Measurements from ENCODE around the gene CCDC57.

Gene CCDC57

GRCh38 chr17:82241926-82242697, 29.5 kb upstream of the CCDC57 start:
- no peak overlapping the region for H3K9ac ChIP-seq (ENCODE audit: low read depth, low read length)
- peaks cover 27% of the 10 kb centered on the region for H3K36me3 ChIP-seq (ENCODE audit: insufficient read depth, low read length)

GRCh38 chr17:82241183-82241925, 28.7 kb upstream of the CCDC57 start:
- H3K36me3 ChIP-seq (ENCODE audit: insufficient read depth, low read length) = peaks cover 25% of the 10 kb centered on the region
- H3K9me3 ChIP-seq (ENCODE audit: control insufficient read depth, insufficient read depth, low read length) = no peaks in the 10 kb centered on the region
- H3K4me1 ChIP-seq (ENCODE audit: insufficient read depth, low read length) = peaks cover 4% of the 10 kb centered on the region; the same call in 1 of the 2 replicates
- no peak overlapping the region for H3K9ac ChIP-seq (ENCODE audit: low read depth, low read length)

More at GRCh38 chr17:82241926-82242697, 29.5 kb upstream of the CCDC57 start:
- Histone ChIP-seq H3K9me3 (ENCODE audit: control insufficient read depth, insufficient read depth, low read length) (no peaks in the 10 kb centered on the region), H3K4me1 (ENCODE audit: insufficient read depth, low read length) (0 out of 2 replicates have a peak, but pooled peaks cover 4% of the 10 kb centered on the region)

GRCh38 chr17:82240506-82241182, 28.0 kb upstream of the CCDC57 start:
- Histone ChIP-seq H3K4me1 (ENCODE audit: insufficient read depth, low read length) (peaks cover 9% of the 10 kb centered on the region; the same call in 1 of the 2 replicates), H3K9me3 (ENCODE audit: control insufficient read depth, insufficient read depth, low read length) (no peaks in the 10 kb centered on the region), H3K9ac (ENCODE audit: low read depth, low read length) (no peak overlapping the region), H3K36me3 (ENCODE audit: insufficient read depth, low read length) (peaks cover 21% of the 10 kb centered on the region)

- H3K9ac ChIP-seq (ENCODE audit: low read depth, low read length) = no peak overlapping the region
- H3K9me3 ChIP-seq (ENCODE audit: control insufficient read depth, insufficient read depth, low read length) = no peaks in the 10 kb centered on the region
- peaks cover 19% of the 10 kb centered on the region for H3K36me3 ChIP-seq (ENCODE audit: insufficient read depth, low read length)
- peaks cover 9% of the 10 kb centered on the region; the same call in 1 of the 2 replicates for H3K4me1 ChIP-seq (ENCODE audit: insufficient read depth, low read length)
These were observed 27.4 kb upstream of the CCDC57 start for GRCh38 chr17:82239926-82240505.

GRCh38 chr17:82239401-82239925, 26.8 kb upstream of the CCDC57 start:
- Histone ChIP-seq H3K36me3 (ENCODE audit: insufficient read depth, low read length) (peaks cover 14% of the 10 kb centered on the region), H3K9me3 (ENCODE audit: control insufficient read depth, insufficient read depth, low read length) (no peaks in the 10 kb centered on the region), H3K4me1 (ENCODE audit: insufficient read depth, low read length) (peaks cover 9% of the 10 kb centered on the region; the same call in 1 of the 2 replicates), H3K9ac (ENCODE audit: low read depth, low read length) (no peak overlapping the region)

GRCh38 chr17:82238472-82239201, 26.0 kb upstream of the CCDC57 start:
- H3K4me1 ChIP-seq (ENCODE audit: insufficient read depth, low read length) = peaks cover 9% of the 10 kb centered on the region; the same call in 1 of the 2 replicates
- no peak overlapping the region for H3K9ac ChIP-seq (ENCODE audit: low read depth, low read length)
- H3K9me3 ChIP-seq (ENCODE audit: control insufficient read depth, insufficient read depth, low read length) = no peaks in the 10 kb centered on the region
- H3K36me3 ChIP-seq (ENCODE audit: insufficient read depth, low read length) = peaks cover 5% of the 10 kb centered on the region

GRCh38 chr17:82237746-82238471, 25.3 kb upstream of the CCDC57 start:
- Histone ChIP-seq H3K36me3 (ENCODE audit: insufficient read depth, low read length) (no peaks in the 10 kb centered on the region), H3K9me3 (ENCODE audit: control insufficient read depth, insufficient read depth, low read length) (no peaks in the 10 kb centered on the region), H3K9ac (ENCODE audit: low read depth, low read length) (no peak overlapping the region), H3K4me1 (ENCODE audit: insufficient read depth, low read length) (peaks cover 9% of the 10 kb centered on the region; the same call in 1 of the 2 replicates)

- Histone ChIP-seq H3K4me1 (ENCODE audit: insufficient read depth, low read length) (peaks cover 9% of the 10 kb centered on the region; the same call in 1 of the 2 replicates), H3K9me3 (ENCODE audit: control insufficient read depth, insufficient read depth, low read length) (no peaks in the 10 kb centered on the region), H3K9ac (ENCODE audit: low read depth, low read length) (no peak overlapping the region), H3K36me3 (ENCODE audit: insufficient read depth, low read length) (no peaks in the 10 kb centered on the region)
These were observed 24.6 kb upstream of the CCDC57 start for GRCh38 chr17:82237083-82237745.

GRCh38 chr17:82236142-82236971, 23.7 kb upstream of the CCDC57 start:
- Histone ChIP-seq H3K9me3 (ENCODE audit: control insufficient read depth, insufficient read depth, low read length) (no peaks in the 10 kb centered on the region), H3K4me1 (ENCODE audit: insufficient read depth, low read length) (peaks cover 9% of the 10 kb centered on the region; the same call in 1 of the 2 replicates), H3K36me3 (ENCODE audit: insufficient read depth, low read length) (no peaks in the 10 kb centered on the region), H3K9ac (ENCODE audit: low read depth, low read length) (no peak overlapping the region)

GRCh38 chr17:82235775-82236141, 23.1 kb upstream of the CCDC57 start:
- no peak overlapping the region for H3K9ac ChIP-seq (ENCODE audit: low read depth, low read length)
- no peaks in the 10 kb centered on the region for H3K9me3 ChIP-seq (ENCODE audit: control insufficient read depth, insufficient read depth, low read length)
- peaks cover 9% of the 10 kb centered on the region; the same call in 1 of the 2 replicates for H3K4me1 ChIP-seq (ENCODE audit: insufficient read depth, low read length)
- H3K36me3 ChIP-seq (ENCODE audit: insufficient read depth, low read length) = no peaks in the 10 kb centered on the region

GRCh38 chr17:82235056-82235774, 22.6 kb upstream of the CCDC57 start:
- no peaks in the 10 kb centered on the region for H3K9me3 ChIP-seq (ENCODE audit: control insufficient read depth, insufficient read depth, low read length)
- H3K4me1 ChIP-seq (ENCODE audit: insufficient read depth, low read length) = peaks cover 9% of the 10 kb centered on the region; the same call in 1 of the 2 replicates
- no peak overlapping the region for H3K9ac ChIP-seq (ENCODE audit: low read depth, low read length)
- no peaks in the 10 kb centered on the region for H3K36me3 ChIP-seq (ENCODE audit: insufficient read depth, low read length)
